Measurements from ENCODE around the gene SLC28A1.

The SLC28A1 gene

GRCh38 chr15:84855136-84855535, 29.3 kb upstream of the SLC28A1 start:
- TF ChIP-seq CTCF (IDR thresholded peaks at IDR 0.05; ENCODE audit: low read length, missing control alignments) = no peak
- DNase-seq (ENCODE audit: low read depth) = no peak

GRCh38 chr15:84855765-84856164, 28.7 kb upstream of the SLC28A1 start:
- no peak for TF ChIP-seq CTCF (IDR thresholded peaks at IDR 0.05; ENCODE audit: low read length, missing control alignments)
- H3K4me3 ChIP-seq (replicated peaks; ENCODE audit: low read depth, low read length) = no peak overlapping the region
- no peak for DNase-seq (ENCODE audit: low read depth)

More at GRCh38 chr15:84855136-84855535, 29.3 kb upstream of the SLC28A1 start:
- H3K4me3 ChIP-seq (replicated peaks; ENCODE audit: low read depth, low read length) = no peak overlapping the region

- DNase-seq (ENCODE audit: low read depth) = no peak
- TF ChIP-seq CTCF (IDR thresholded peaks at IDR 0.05; ENCODE audit: low read length, missing control alignments) = no peak
Observed at GRCh38 chr15:84856731-84857417, 27.6 kb upstream of the SLC28A1 start.

GRCh38 chr15:84857418-84858004, 27.0 kb upstream of the SLC28A1 start:
- H3K4me3 ChIP-seq (replicated peaks; ENCODE audit: low read depth, low read length) = no peak overlapping the region
- no peak for DNase-seq (ENCODE audit: low read depth)
- TF ChIP-seq CTCF (IDR thresholded peaks at IDR 0.05; ENCODE audit: low read length, missing control alignments) = no peak

More at GRCh38 chr15:84856731-84857417, 27.6 kb upstream of the SLC28A1 start:
- no peak overlapping the region for H3K4me3 ChIP-seq (replicated peaks; ENCODE audit: low read depth, low read length)

- H3K4me3 ChIP-seq (replicated peaks; ENCODE audit: low read depth, low read length) = no peak overlapping the region
- TF ChIP-seq CTCF (IDR thresholded peaks at IDR 0.05; ENCODE audit: low read length, missing control alignments) = no peak
- no peak for DNase-seq (ENCODE audit: low read depth)
Observed at GRCh38 chr15:84858231-84858630, 26.2 kb upstream of the SLC28A1 start.

GRCh38 chr15:84859144-84859543, 25.3 kb upstream of the SLC28A1 start:
- no peak overlapping the region for H3K4me3 ChIP-seq (replicated peaks; ENCODE audit: low read depth, low read length)
- no peak for TF ChIP-seq CTCF (IDR thresholded peaks at IDR 0.05; ENCODE audit: low read length, missing control alignments)
- DNase-seq (ENCODE audit: low read depth) = no peak

GRCh38 chr15:84859651-84860050, 24.8 kb upstream of the SLC28A1 start:
- no peak for DNase-seq (ENCODE audit: low read depth)
- TF ChIP-seq CTCF (IDR thresholded peaks at IDR 0.05; ENCODE audit: low read length, missing control alignments) = no peak
- H3K4me3 ChIP-seq (replicated peaks; ENCODE audit: low read depth, low read length) = no peak overlapping the region

All from fibroblast of pulmonary artery (primary cell).